GM12865 (cell line): Measurements from ENCODE around the gene CYCS.

Source experiments
- DNase-seq: peaks from one replicate; pipeline ENCODE4 v3.0.0; 2010; ENCODE audit warnings: low read depth
- H3K4me3 ChIP-seq: 2 replicates; pipeline ENCODE4 v1.5.1; 2011; ENCODE audit warnings: mild to moderate bottlenecking, low read depth, low read length, control low read depth
- TF ChIP-seq, protein P1 (sequence below): IDR thresholded peaks from 2 replicates; pipeline ENCODE4 v1.5.1; 2011; ENCODE audit warnings: low read length, control low read depth, low read depth, inconsistent platforms; ENCODE audit not compliant: insufficient read depth; ENCODE audit errors: missing control alignments

CYCS gene

GRCh38 chr7:25105911-25106310 lies 19.1 kb downstream of the CYCS start:
- TF ChIP-seq, protein P1, sequence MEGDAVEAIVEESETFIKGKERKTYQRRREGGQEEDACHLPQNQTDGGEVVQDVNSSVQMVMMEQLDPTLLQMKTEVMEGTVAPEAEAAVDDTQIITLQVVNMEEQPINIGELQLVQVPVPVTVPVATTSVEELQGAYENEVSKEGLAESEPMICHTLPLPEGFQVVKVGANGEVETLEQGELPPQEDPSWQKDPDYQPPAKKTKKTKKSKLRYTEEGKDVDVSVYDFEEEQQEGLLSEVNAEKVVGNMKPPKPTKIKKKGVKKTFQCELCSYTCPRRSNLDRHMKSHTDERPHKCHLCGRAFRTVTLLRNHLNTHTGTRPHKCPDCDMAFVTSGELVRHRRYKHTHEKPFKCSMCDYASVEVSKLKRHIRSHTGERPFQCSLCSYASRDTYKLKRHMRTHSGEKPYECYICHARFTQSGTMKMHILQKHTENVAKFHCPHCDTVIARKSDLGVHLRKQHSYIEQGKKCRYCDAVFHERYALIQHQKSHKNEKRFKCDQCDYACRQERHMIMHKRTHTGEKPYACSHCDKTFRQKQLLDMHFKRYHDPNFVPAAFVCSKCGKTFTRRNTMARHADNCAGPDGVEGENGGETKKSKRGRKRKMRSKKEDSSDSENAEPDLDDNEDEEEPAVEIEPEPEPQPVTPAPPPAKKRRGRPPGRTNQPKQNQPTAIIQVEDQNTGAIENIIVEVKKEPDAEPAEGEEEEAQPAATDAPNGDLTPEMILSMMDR, result no peak
- no peak for DNase-seq
- H3K4me3 ChIP-seq, result no peak overlapping the region

- no peak overlapping the region for H3K4me3 ChIP-seq
- TF ChIP-seq, protein P1, result no peak
- DNase-seq, result no peak
Observed at GRCh38 chr7:25103773-25104172, 21.3 kb downstream of the CYCS start.

GRCh38 chr7:25101817-25102216 lies 23.2 kb downstream of the CYCS start:
- TF ChIP-seq, protein P1, result no peak
- no peak for DNase-seq
- H3K4me3 ChIP-seq, result no peak overlapping the region

GRCh38 chr7:25098096-25099046 lies 26.7 kb downstream of the CYCS start:
- DNase-seq, result peak; percentile 86
- no peak overlapping the region for H3K4me3 ChIP-seq
- TF ChIP-seq, protein P1, result peak; percentile 89

GRCh38 chr7:25095516-25096345 lies 29.3 kb downstream of the CYCS start:
- DNase-seq, result no peak
- TF ChIP-seq, protein P1, result no peak
- no peak overlapping the region for H3K4me3 ChIP-seq

GRCh38 chr7:25093268-25093826 lies 31.7 kb downstream of the CYCS start:
- TF ChIP-seq, protein P1, result peak; percentile 89
- peak; percentile 83 for DNase-seq

More at GRCh38 chr7:25093268-25093826, 31.7 kb downstream of the CYCS start:
- H3K4me3 ChIP-seq, result no peak overlapping the region
